GM13977 (cell line): ENCODE results near the gene ANXA2R.

Experiments used
- DNase-seq: peaks from one replicate; pipeline ENCODE4 v3.0.0; 2012; ENCODE audit warnings: low spot score
- CTCF ChIP-seq: IDR thresholded peaks from 2 replicates; pipeline ENCODE4 v1.5.1; 2012; ENCODE audit warnings: mild to moderate bottlenecking, control low read depth; ENCODE audit not compliant: insufficient read depth; ENCODE audit errors: extremely low read depth, missing control alignments
- in situ Hi-C: fragments of 300-500 bp; cut with MboI; formaldehyde crosslinking; loops from one replicate; pipeline ENCODE4 v1.12.0; 2022; ENCODE audit warnings: low sequenced_read_pairs, low pct_unique_long_range_greater_than_20kb, mixed read lengths, inconsistent platforms; ENCODE audit not compliant: unreplicated experiment

The ANXA2R gene

GRCh38 chr5:43042176-43042625, 2.1 kb upstream of the ANXA2R start:
- peak; percentile 20 for TF ChIP-seq CTCF
- in situ Hi-C loops: no loop called here
- DNase-seq: peak; percentile 66

- in situ Hi-C loops: no loop called here
- no peak for TF ChIP-seq CTCF
- no peak for DNase-seq
These were observed 1.6 kb upstream of the ANXA2R start for GRCh38 chr5:43041669-43042175.

GRCh38 chr5:43041110-43041668, 1.1 kb upstream of the ANXA2R start:
- DNase-seq: no peak
- TF ChIP-seq CTCF: no peak
- in situ Hi-C loops: no loop called here

- no peak for DNase-seq
- in situ Hi-C loops: no loop called here
- peak; percentile 43 for TF ChIP-seq CTCF
These were observed 440 bp downstream of the ANXA2R start for GRCh38 chr5:43039471-43040286.

- no peak for TF ChIP-seq CTCF
- no peak for DNase-seq
- in situ Hi-C loops: no loop called here
These were observed 1.0 kb downstream of the ANXA2R start for GRCh38 chr5:43039152-43039470.

- no peak for DNase-seq
- TF ChIP-seq CTCF: no peak
- in situ Hi-C loops: no loop called here
These were observed 1.6 kb downstream of the ANXA2R start for GRCh38 chr5:43038496-43038989.
